HepG2 (cell line): ENCODE measurements around the gene PDK1. TPM values are rescaled to one million over a fixed set of nuclear protein-coding genes. Genes with fewer than 3 reads are reported as not detected.
"Not testable (repeated sequence)": the region's sequence is repeated elsewhere in the genome, so short reads cannot be mapped to it uniquely, and the experiment has no call there.

ENCODE experiments used
- ATAC-seq: fragments of 200-7000 bp; cut with Tn5 transposase; 3 replicates; pipeline ENCODE4 v1.9.1; 2020; ENCODE audit warnings: mild to moderate bottlenecking, moderate library complexity
- BruUV-seq: library from RNA; stranded (reverse); fragments of 400-500 nt; replicated peaks from 2 replicates; lab custom pipeline; 2021; lab: Mats Ljungman, UMichigan
- CTCF ChIA-PET: fragments of 300-600 bp; formaldehyde crosslinking; extraction: SDS; loops from one replicate; lab custom pipeline; 2021; ENCODE audit warnings: low total read pairs, inconsistent platforms, low intra/inter-chr PET ratio; lab: Yijun Ruan, JAX
- POLR2A ChIA-PET: fragments of 350-600 bp; sonication (Branson Sonifier 250); formaldehyde crosslinking; loops from one replicate; lab custom pipeline; 2020; ENCODE audit warnings: antibody characterized with exemption, inconsistent platforms; lab: Yijun Ruan, JAX
- DNase-seq: peaks from one replicate; pipeline ENCODE4 v3.0.0-alpha.2; 2015; ENCODE audit warnings: low spot score
- FAIRE-seq: peaks from 3 replicates; lab custom pipeline; 2011; peaks lifted over from hg19 to GRCh38; lab: Jason Lieb, UNC
- H2AFZ ChIP-seq: one replicate; pipeline ENCODE4 v1.6.1; 2011; ENCODE audit warnings: low read length, inconsistent platforms
- H3K27ac ChIP-seq: fragments of 300-600 bp; 3 replicates; pipeline ENCODE4 v1.8.0; 2011; ENCODE audit warnings: mixed run types, mild to moderate bottlenecking, mixed read lengths, low read length, inconsistent platforms; ENCODE audit not compliant: insufficient read depth; ENCODE audit errors: extremely low read length
- H3K27me3 ChIP-seq, 2 experiments: fragments of 200-600 bp in 1 of 2; 2 replicates in 1 of 2; 3 replicates in 1 of 2; pipeline versions ENCODE4 v1.6.0 to v1.8.0; 2011; ENCODE audit warnings: low read length in 2 of 2, mild to moderate bottlenecking in 2 of 2, moderate library complexity in 2 of 2, inconsistent platforms in 1 of 2; ENCODE audit not compliant: insufficient read depth in 2 of 2, control insufficient read depth in 1 of 2
- H3K36me3 ChIP-seq, 2 experiments: fragments of 200-600 bp in 1 of 2; replicated peaks in 1 of 2; 2 replicates in 1 of 2; 3 replicates in 1 of 2; pipeline versions ENCODE4 v1.5.1 to v1.8.0; 2011; ENCODE audit warnings: low read length in 2 of 2, inconsistent platforms in 1 of 2; ENCODE audit not compliant: insufficient read depth in 2 of 2, control insufficient read depth in 1 of 2
- H3K4me1 ChIP-seq: 2 replicates; pipeline ENCODE4 v1.5.1; 2012; ENCODE audit warnings: low read length, inconsistent platforms; ENCODE audit not compliant: insufficient read depth
- H3K4me2 ChIP-seq: 2 replicates; pipeline ENCODE4 v1.6.0; 2011; ENCODE audit warnings: low read depth, low read length, inconsistent platforms
- H3K4me3 ChIP-seq, 3 experiments: fragments of 200-600 bp in 1 of 3; sonication (generic), shearing (Covaris generic) in 1 of 3; replicated peaks in 1 of 3; 2 replicates each; pipeline ENCODE4 v1.5.1; 2011 to 2016; ENCODE audit warnings: low read length in 3 of 3, inconsistent platforms in 2 of 3, low read depth in 2 of 3, mild to moderate bottlenecking in 2 of 3, control low read depth in 1 of 3, mixed read lengths in 1 of 3; ENCODE audit not compliant: insufficient read depth in 1 of 3
- H3K79me2 ChIP-seq: one replicate; pipeline ENCODE4 v1.6.1; 2011; ENCODE audit warnings: low read length, inconsistent platforms; ENCODE audit not compliant: insufficient read depth
- H3K9ac ChIP-seq: 2 replicates; pipeline ENCODE4 v1.6.0; 2011; ENCODE audit warnings: mild to moderate bottlenecking, low read depth, low read length, inconsistent platforms; ENCODE audit not compliant: insufficient read depth
- H3K9me3 ChIP-seq: 2 replicates; pipeline ENCODE4 v1.5.1; 2012; ENCODE audit warnings: mild to moderate bottlenecking, low read length
- H4K20me1 ChIP-seq: 2 replicates; pipeline ENCODE4 v1.6.0; 2011; ENCODE audit warnings: inconsistent platforms, mild to moderate bottlenecking, low read length, moderate library complexity; ENCODE audit not compliant: insufficient read depth
- HINFP ChIP-seq: sonication (generic); formaldehyde crosslinking; IDR thresholded peaks from 2 replicates; pipeline ENCODE4 v1.4.0; 2020; ENCODE audit warnings: low read depth, mild to moderate bottlenecking, missing genetic modification reagents
- ZNF333 ChIP-seq: sonication (generic); formaldehyde crosslinking; IDR thresholded peaks from 2 replicates; pipeline ENCODE4 v1.4.0; 2020; ENCODE audit warnings: mild to moderate bottlenecking, missing genetic modification reagents, borderline replicate concordance
- WGBS: methylation state at CpG from one replicate; pipeline ENCODE4 v1.1.6; 2017; ENCODE audit warnings: low lambda C conversion rate; 5-methylcytosine and 5-hydroxymethylcytosine counted together
- in situ Hi-C: cut with HindIII; loops from 2 replicates; pipeline ENCODE4 v1.10.0; 2017; ENCODE audit warnings: low pct_unique_long_range_greater_than_20kb; ENCODE audit not compliant: extremely low pct_ligation_motif_present
- intact Hi-C: fragments of 100-400 bp; cut with micrococcal nuclease; formaldehyde crosslinking; loops from one replicate; pipeline ENCODE4 v1.10.0; 2022; ENCODE audit not compliant: unreplicated experiment
- polyA plus RNA-seq, 8 experiments: library from polyadenylated mRNA; depleted of rRNA in 3 of 8; stranded (reverse) in 7 of 8; unstranded in 1 of 8; fragments of >200 nt; fragmentation: Illumina TruSeq in 4 of 8; extraction: Trizol in 4 of 8; gene quantifications; 2 replicates each; pipeline versions ENCODE4 v1.2.1 to v1.2.3, GENCODE V29; 2011 to 2016; ENCODE audit warnings: low read depth in 4 of 8, missing spikeins in 1 of 8, mixed read lengths in 1 of 8; ENCODE audit not compliant: insufficient read depth in 1 of 8
- total RNA-seq, 5 experiments: library from RNA; depleted of rRNA; stranded (reverse); fragments of >200 nt; fragmentation: Illumina TruSeq; extraction: Trizol; gene quantifications; 2 replicates each; pipeline ENCODE4 v1.2.3, GENCODE V29; 2016; ENCODE audit warnings: low read depth in 1 of 5

Gene PDK1
- total and polyA plus RNA-seq, 2 of the 13 experiments (the other 11 are each of a cell fraction or from before 2014, with no cell fraction given): 11.9 to 96.9 TPM

- Histone ChIP-seq H4K20me1 (no peaks in the 10 kb centered on the region), H3K36me3 (no peaks in the 10 kb centered on the region), H3K79me2 (no peaks in the 10 kb centered on the region), H3K9me3 (peaks cover 12% of the 10 kb centered on the region), H3K4me1 (no peaks in the 10 kb centered on the region), H3K4me2 (no peak overlapping the region), H3K9ac (no peak overlapping the region), H3K4me3 (no peak overlapping the region), H3K27ac (no peak overlapping the region), H2AFZ (no peak overlapping the region), H3K27me3 (no peaks in the 10 kb centered on the region)
- no peak for TF ChIP-seq HINFP (CRISPR knock-in tag)
- TF ChIP-seq ZNF333 (CRISPR knock-in tag): no peak
- ChIA-PET POLR2A (no interaction called here), CTCF (no interaction called here)
- WGBS: 30% methylated on average over 3 of the region's 3 CpGs
- intact Hi-C loops: no loop called here
- no peak for DNase-seq
- no peak for ATAC-seq
- BruUV-seq: no TSS peak
- FAIRE-seq: no peak
- in situ Hi-C loops: no loop called here
Measured at GRCh38 chr2:172535119-172535518, 20.8 kb upstream of the PDK1 start.

GRCh38 chr2:172537851-172538250 is 18.0 kb upstream of the PDK1 start:
- H4K20me1 ChIP-seq, H3K9ac ChIP-seq, H3K79me2 ChIP-seq, H3K4me1 ChIP-seq, POLR2A ChIA-PET, FAIRE-seq, H3K4me3 ChIP-seq, in situ Hi-C loops, ATAC-seq, H3K36me3 ChIP-seq, intact Hi-C loops, CTCF ChIA-PET, H2AFZ ChIP-seq, H3K4me2 ChIP-seq, DNase-seq, H3K27me3 ChIP-seq, H3K27ac ChIP-seq, BruUV-seq: not testable (repeated sequence)
- H3K9me3 ChIP-seq: peaks cover 16% of the 10 kb centered on the region
- 88% methylated on average over 12 of the region's 37 CpGs for WGBS
